ENCODE results near the gene ZNF396.

The ZNF396 gene

GRCh38 chr18:35368595-35368994, 8.5 kb downstream of the ZNF396 start:
- no peak for DNase-seq (ENCODE audit: low read depth in 1 of 2, low spot score in 1 of 2)
- Histone ChIP-seq H3K27ac (replicated peaks) (no peak overlapping the region), H3K27me3 (ENCODE audit: insufficient read depth, poor library complexity, severe bottlenecking) (no peaks in the 10 kb centered on the region), H3K4me3 (replicated peaks; ENCODE audit: insufficient read depth, low read length) (no peak overlapping the region)
- TF ChIP-seq GABPA (IDR thresholded peaks at IDR 0.05; ENCODE audit: low read depth), result no peak
- no peak for TF ChIP-seq POLR2AphosphoS5 (IDR thresholded peaks at IDR 0.05; ENCODE audit: low read depth)
- TF ChIP-seq, protein P1, sequence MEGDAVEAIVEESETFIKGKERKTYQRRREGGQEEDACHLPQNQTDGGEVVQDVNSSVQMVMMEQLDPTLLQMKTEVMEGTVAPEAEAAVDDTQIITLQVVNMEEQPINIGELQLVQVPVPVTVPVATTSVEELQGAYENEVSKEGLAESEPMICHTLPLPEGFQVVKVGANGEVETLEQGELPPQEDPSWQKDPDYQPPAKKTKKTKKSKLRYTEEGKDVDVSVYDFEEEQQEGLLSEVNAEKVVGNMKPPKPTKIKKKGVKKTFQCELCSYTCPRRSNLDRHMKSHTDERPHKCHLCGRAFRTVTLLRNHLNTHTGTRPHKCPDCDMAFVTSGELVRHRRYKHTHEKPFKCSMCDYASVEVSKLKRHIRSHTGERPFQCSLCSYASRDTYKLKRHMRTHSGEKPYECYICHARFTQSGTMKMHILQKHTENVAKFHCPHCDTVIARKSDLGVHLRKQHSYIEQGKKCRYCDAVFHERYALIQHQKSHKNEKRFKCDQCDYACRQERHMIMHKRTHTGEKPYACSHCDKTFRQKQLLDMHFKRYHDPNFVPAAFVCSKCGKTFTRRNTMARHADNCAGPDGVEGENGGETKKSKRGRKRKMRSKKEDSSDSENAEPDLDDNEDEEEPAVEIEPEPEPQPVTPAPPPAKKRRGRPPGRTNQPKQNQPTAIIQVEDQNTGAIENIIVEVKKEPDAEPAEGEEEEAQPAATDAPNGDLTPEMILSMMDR (IDR thresholded peaks at IDR 0.05; ENCODE audit: insufficient read depth, low read length), result no peak
- TF ChIP-seq REST (IDR thresholded peaks at IDR 0.05; ENCODE audit: insufficient replicate concordance, low read depth), result no peak
- no peak for TF ChIP-seq SPI1 (IDR thresholded peaks at IDR 0.05; ENCODE audit: borderline replicate concordance, low read depth)

DNA sequence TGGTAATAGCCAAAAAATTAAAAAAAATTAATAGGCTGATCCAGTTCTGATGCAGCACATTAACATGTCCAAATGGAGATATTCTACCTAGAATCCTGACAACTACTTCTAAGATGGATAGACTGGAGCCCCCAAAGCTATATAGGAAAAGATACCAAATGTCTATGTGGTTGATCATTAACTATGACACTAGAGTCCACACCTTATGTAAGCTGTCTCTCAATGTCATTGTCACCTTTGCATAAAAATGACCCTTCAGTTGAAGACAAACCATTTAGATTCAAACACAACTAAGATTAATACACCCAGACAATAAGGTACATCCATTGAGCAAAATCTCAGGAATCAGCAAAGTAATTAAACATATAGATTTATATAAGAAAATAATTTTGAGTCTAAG, 14.6 kb downstream of the ZNF396 start:
- Histone ChIP-seq H3K27ac (replicated peaks) (no peak overlapping the region), H3K27me3 (ENCODE audit: insufficient read depth, poor library complexity, severe bottlenecking) (no peaks in the 10 kb centered on the region), H3K4me3 (replicated peaks; ENCODE audit: insufficient read depth, low read length) (no peak overlapping the region)
- TF ChIP-seq REST (IDR thresholded peaks at IDR 0.05; ENCODE audit: insufficient replicate concordance, low read depth), result no peak
- no peak for TF ChIP-seq POLR2AphosphoS5 (IDR thresholded peaks at IDR 0.05; ENCODE audit: low read depth)
- TF ChIP-seq SPI1 (IDR thresholded peaks at IDR 0.05; ENCODE audit: borderline replicate concordance, low read depth), result no peak
- no peak for TF ChIP-seq GABPA (IDR thresholded peaks at IDR 0.05; ENCODE audit: low read depth)
- TF ChIP-seq, protein P1 (IDR thresholded peaks at IDR 0.05; ENCODE audit: insufficient read depth, low read length), result no peak
- no peak for DNase-seq (ENCODE audit: low read depth in 1 of 2, low spot score in 1 of 2)

GRCh38 chr18:35361570-35362321, 15.4 kb downstream of the ZNF396 start:
- no peaks in the 10 kb centered on the region for H3K27me3 ChIP-seq (ENCODE audit: insufficient read depth, poor library complexity, severe bottlenecking)
- no peak overlapping the region for H3K27ac ChIP-seq (replicated peaks)
- H3K4me3 ChIP-seq (replicated peaks; ENCODE audit: insufficient read depth, low read length), result no peak overlapping the region
- no peak for DNase-seq (ENCODE audit: low read depth in 1 of 2, low spot score in 1 of 2)
- no peak for TF ChIP-seq POLR2AphosphoS5 (IDR thresholded peaks at IDR 0.05; ENCODE audit: low read depth)
- TF ChIP-seq, protein P1 (IDR thresholded peaks at IDR 0.05; ENCODE audit: insufficient read depth, low read length), result no peak
- TF ChIP-seq SPI1 (IDR thresholded peaks at IDR 0.05; ENCODE audit: borderline replicate concordance, low read depth), result no peak
- no peak for TF ChIP-seq REST (IDR thresholded peaks at IDR 0.05; ENCODE audit: insufficient replicate concordance, low read depth)
- TF ChIP-seq GABPA (IDR thresholded peaks at IDR 0.05; ENCODE audit: low read depth), result no peak
